ENCODE data around the gene PDE3A. TPM values are rescaled to one million over a fixed set of nuclear protein-coding genes. Genes with fewer than 3 reads are reported as not detected.

The PDE3A gene
- total RNA-seq, 6 experiments from 2014 or later, result 0.02 to 0.07 (median 0.03) TPM; not detected in 3

DNA sequence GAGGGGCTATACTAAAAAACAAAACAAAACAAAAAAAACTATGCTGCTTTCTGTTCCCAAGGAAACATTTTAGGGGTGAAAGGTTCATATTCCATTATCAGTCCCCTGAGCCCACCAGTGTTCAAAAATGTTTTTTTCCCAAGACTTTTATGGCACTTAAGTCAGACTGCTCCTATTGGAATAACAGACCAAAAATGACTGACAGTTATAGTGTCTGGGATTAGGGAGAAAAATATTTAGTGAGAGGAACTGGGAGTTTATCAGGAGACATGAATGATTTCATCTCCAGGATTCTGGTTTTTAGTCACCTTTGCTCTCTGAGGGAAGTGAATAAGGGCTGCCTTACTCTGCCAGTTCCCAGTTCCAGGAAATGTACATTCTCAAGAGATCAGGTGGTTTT lies 68.0 kb downstream of the PDE3A start:
- Mint-ChIP-seq H3K27ac (no peak overlapping the region), H3K27me3 (ENCODE audit: insufficient read depth) (peaks cover 4% of the 10 kb centered on the region; the same call in 1 of the 2 replicates), H3K4me1 (ENCODE audit: low read depth) (no peaks in the 10 kb centered on the region), H3K4me3 (no peak overlapping the region), H3K9me3 (no peaks in the 10 kb centered on the region), H3K36me3 (ENCODE audit: low read depth) (no peaks in the 10 kb centered on the region)
- no peak for DNase-seq
- TF ChIP-seq, protein P1, sequence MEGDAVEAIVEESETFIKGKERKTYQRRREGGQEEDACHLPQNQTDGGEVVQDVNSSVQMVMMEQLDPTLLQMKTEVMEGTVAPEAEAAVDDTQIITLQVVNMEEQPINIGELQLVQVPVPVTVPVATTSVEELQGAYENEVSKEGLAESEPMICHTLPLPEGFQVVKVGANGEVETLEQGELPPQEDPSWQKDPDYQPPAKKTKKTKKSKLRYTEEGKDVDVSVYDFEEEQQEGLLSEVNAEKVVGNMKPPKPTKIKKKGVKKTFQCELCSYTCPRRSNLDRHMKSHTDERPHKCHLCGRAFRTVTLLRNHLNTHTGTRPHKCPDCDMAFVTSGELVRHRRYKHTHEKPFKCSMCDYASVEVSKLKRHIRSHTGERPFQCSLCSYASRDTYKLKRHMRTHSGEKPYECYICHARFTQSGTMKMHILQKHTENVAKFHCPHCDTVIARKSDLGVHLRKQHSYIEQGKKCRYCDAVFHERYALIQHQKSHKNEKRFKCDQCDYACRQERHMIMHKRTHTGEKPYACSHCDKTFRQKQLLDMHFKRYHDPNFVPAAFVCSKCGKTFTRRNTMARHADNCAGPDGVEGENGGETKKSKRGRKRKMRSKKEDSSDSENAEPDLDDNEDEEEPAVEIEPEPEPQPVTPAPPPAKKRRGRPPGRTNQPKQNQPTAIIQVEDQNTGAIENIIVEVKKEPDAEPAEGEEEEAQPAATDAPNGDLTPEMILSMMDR (IDR thresholded peaks at IDR 0.05), result no peak

DNA sequence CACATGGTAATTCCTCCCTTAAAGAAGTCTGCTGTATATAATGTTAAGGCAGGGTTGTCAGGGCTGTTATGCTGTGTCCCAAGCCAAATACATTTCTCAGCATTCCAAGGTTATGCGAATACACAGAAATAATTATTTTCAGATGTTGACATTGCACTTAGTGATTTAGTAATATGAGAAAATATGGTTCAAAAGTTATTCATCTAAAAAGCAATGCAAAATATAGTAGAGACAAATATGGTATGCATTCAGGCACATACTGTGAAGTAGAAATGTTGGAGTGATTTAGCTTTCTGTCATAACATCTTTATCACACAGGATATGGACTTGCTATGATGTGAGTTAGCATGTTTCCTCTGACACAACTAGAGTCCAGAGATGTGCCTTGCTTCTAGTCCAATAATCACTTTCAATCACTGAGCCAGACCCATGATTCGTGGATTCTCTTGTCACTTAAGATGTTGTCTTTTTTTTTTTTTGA lies 70.0 kb downstream of the PDE3A start:
- Mint-ChIP-seq H3K4me3 (no peak overlapping the region), H3K36me3 (ENCODE audit: low read depth) (no peaks in the 10 kb centered on the region), H3K4me1 (ENCODE audit: low read depth) (no peaks in the 10 kb centered on the region), H3K27ac (no peak overlapping the region), H3K9me3 (no peaks in the 10 kb centered on the region), H3K27me3 (ENCODE audit: insufficient read depth) (peaks cover 4% of the 10 kb centered on the region; the same call in 1 of the 2 replicates)
- TF ChIP-seq, protein P1 (IDR thresholded peaks at IDR 0.05), result no peak
- no peak for DNase-seq

DNA sequence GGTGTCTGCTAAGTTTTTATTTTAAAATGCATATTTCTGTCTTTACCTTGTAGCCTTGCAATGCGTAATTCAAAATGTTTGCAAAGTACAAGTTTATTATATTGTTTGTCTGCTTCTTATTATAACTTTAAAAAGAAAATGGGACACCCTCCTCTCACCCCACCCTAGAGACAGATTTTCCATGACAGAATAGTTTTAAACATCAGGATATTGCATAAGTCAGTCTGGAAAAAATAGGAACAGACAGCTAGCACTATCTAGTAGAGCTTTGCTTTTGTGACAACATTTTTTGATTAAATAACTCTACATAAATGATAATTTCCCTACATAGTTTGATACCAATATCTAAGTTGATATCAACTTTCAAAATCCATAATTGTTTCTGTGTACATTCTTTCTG lies 71.3 kb downstream of the PDE3A start:
- TF ChIP-seq, protein P1 (IDR thresholded peaks at IDR 0.05), result no peak
- Mint-ChIP-seq H3K4me3 (no peak overlapping the region), H3K4me1 (ENCODE audit: low read depth) (no peaks in the 10 kb centered on the region), H3K27me3 (ENCODE audit: insufficient read depth) (peaks cover 4% of the 10 kb centered on the region; the same call in 1 of the 2 replicates), H3K27ac (no peak overlapping the region), H3K9me3 (no peaks in the 10 kb centered on the region), H3K36me3 (ENCODE audit: low read depth) (no peaks in the 10 kb centered on the region)
- no peak for DNase-seq

DNA sequence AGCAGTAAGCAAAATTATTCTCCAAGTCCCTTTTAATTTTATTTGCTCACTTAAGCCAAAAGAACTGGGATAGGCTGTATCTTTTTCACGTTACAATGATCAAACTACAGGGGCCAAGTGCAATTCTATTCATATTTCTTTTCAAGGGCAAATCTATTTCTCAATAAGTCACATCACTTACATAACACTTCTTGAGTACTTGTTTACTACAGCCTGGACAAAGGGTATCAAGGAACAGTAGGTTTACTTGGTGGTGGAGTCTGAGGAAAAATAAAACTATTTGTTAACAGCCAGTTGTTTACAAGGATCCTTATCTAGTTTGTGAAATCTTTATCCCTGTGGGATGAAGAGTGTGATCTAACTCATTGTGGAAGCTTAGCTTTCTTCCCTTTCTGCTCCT lies 72.1 kb downstream of the PDE3A start:
- Mint-ChIP-seq H3K36me3 (ENCODE audit: low read depth) (no peaks in the 10 kb centered on the region), H3K27ac (no peak overlapping the region), H3K4me3 (no peak overlapping the region), H3K4me1 (ENCODE audit: low read depth) (no peaks in the 10 kb centered on the region), H3K9me3 (no peaks in the 10 kb centered on the region), H3K27me3 (ENCODE audit: insufficient read depth) (peaks cover 4% of the 10 kb centered on the region; the same call in 1 of the 2 replicates)
- no peak for DNase-seq
- TF ChIP-seq, protein P1 (IDR thresholded peaks at IDR 0.05), result no peak

DNA sequence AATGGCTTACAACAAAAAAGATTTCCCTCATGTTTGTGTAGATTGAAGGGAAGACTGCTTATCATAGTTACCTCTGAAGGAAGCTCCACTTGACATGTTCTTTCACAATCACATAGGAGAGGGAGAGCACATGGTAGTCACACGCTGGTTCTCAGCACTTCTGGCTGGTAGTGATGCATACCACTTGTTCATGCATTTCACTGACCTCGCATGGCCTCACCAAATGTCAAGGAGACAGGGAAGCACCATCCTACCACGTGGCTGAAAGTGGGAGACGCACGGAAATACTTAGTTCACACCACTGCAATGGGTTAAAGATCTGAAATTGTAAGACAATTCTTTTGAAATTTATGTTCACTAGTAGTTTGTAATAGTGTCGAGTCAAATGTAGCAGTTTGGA lies 74.0 kb downstream of the PDE3A start:
- H3K27me3 Mint-ChIP-seq (ENCODE audit: insufficient read depth), result peaks cover 7% of the 10 kb centered on the region
- H3K4me3 Mint-ChIP-seq, result no peak overlapping the region
- DNase-seq, result no peak
- TF ChIP-seq, protein P1 (IDR thresholded peaks at IDR 0.05), result no peak
- no peaks in the 10 kb centered on the region for H3K4me1 Mint-ChIP-seq (ENCODE audit: low read depth)
- no peaks in the 10 kb centered on the region for H3K36me3 Mint-ChIP-seq (ENCODE audit: low read depth)
- H3K27ac Mint-ChIP-seq, result no peak overlapping the region
- no peaks in the 10 kb centered on the region for H3K9me3 Mint-ChIP-seq

DNA sequence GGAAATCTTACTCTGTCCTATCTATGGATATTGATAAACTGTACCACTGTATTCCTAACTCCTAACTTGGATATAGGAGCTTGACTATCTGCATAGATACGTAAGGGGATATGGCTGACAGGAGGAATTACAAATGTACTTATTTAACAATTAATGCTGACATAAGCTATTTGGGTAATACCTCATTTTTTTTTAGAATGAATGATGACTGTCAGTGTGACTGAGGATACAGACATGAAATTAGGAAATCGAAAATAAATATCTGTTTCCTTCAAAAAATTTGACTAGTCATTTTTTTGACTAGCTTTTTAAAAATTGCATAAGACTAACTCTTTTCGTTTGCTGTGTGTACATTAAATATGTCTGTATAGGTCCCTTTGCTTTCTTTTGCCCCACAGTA lies 74.9 kb downstream of the PDE3A start:
- H3K36me3 Mint-ChIP-seq (ENCODE audit: low read depth), result no peaks in the 10 kb centered on the region
- peaks cover 7% of the 10 kb centered on the region for H3K27me3 Mint-ChIP-seq (ENCODE audit: insufficient read depth)
- TF ChIP-seq, protein P1 (IDR thresholded peaks at IDR 0.05), result no peak
- no peaks in the 10 kb centered on the region for H3K9me3 Mint-ChIP-seq
- H3K4me3 Mint-ChIP-seq, result no peak overlapping the region
- no peaks in the 10 kb centered on the region for H3K4me1 Mint-ChIP-seq (ENCODE audit: low read depth)
- no peak overlapping the region for H3K27ac Mint-ChIP-seq
- no peak for DNase-seq

Measured in HFFc6 (cell line).